Stimulated activated CD4-positive, alpha-beta T cell treated with anti-CD3 and anti-CD28 coated beads, Interleukin-15, amount 100 ng/mL, for 48 hours (primary cell): ENCODE data around the gene NR3C2.
A peak's percentile ranks its signal among the peaks of the same experiment; 100 is the strongest.

Source experiments
- DNase-seq, 2 donors: peaks; one replicate each; pipeline ENCODE4 v3.0.0-alpha.2; 2020; ENCODE audit warnings: low read depth in 2 of 2

The NR3C2 gene

GRCh38 chr4:148441986-148442831 is at the start of gene NR3C2:
Gene NR3C2 (minus strand): TSS chr4:148442414.
- peak; percentile 91 to 95 for DNase-seq

GRCh38 chr4:148487181-148487580 is 45.0 kb upstream of the NR3C2 start:
- no peak for DNase-seq

- DNase-seq = no peak
Observed at GRCh38 chr4:148481636-148482035, 39.4 kb upstream of the NR3C2 start.

GRCh38 chr4:148477276-148477675 is 35.1 kb upstream of the NR3C2 start:
- DNase-seq = no peak

GRCh38 chr4:148469938-148470337 is 27.7 kb upstream of the NR3C2 start:
- no peak for DNase-seq

GRCh38 chr4:148454835-148455234 is 12.6 kb upstream of the NR3C2 start:
- no peak for DNase-seq

- DNase-seq = no peak
Observed at GRCh38 chr4:148453833-148454232, 11.6 kb upstream of the NR3C2 start.

GRCh38 chr4:148452970-148453369 is 10.8 kb upstream of the NR3C2 start:
- no peak for DNase-seq

- DNase-seq = no peak
Observed at GRCh38 chr4:148449921-148450320, 7.7 kb upstream of the NR3C2 start.

- no peak for DNase-seq
Observed at GRCh38 chr4:148448141-148448540, 5.9 kb upstream of the NR3C2 start.

GRCh38 chr4:148447681-148448080 is 5.5 kb upstream of the NR3C2 start:
- DNase-seq = no peak

GRCh38 chr4:148445860-148446330 is 3.7 kb upstream of the NR3C2 start:
- no peak for DNase-seq

- peak; percentile 6 to 46 for DNase-seq
Observed at GRCh38 chr4:148445071-148445859, 3.1 kb upstream of the NR3C2 start.

GRCh38 chr4:148444296-148445070 is 2.3 kb upstream of the NR3C2 start:
- DNase-seq = peak in 1 of 2 donors; percentile 14

GRCh38 chr4:148443512-148444295 is 1.5 kb upstream of the NR3C2 start:
- DNase-seq = peak; percentile 10 to 23

- DNase-seq = no peak
Observed at GRCh38 chr4:148442832-148443511, 758 bp upstream of the NR3C2 start.

GRCh38 chr4:148441624-148441985 is 609 bp downstream of the NR3C2 start:
- DNase-seq = no peak

- no peak for DNase-seq
Observed at GRCh38 chr4:148438047-148438446, 4.2 kb downstream of the NR3C2 start.

GRCh38 chr4:148437439-148437838 is 4.8 kb downstream of the NR3C2 start:
- DNase-seq = no peak

GRCh38 chr4:148436512-148436911 is 5.7 kb downstream of the NR3C2 start:
- DNase-seq = no peak
